NCI-H2081 treated with DMSO at 0.1 percent for 48 hours (cell line): ENCODE results near the gene SPAG17.

Source experiments
- DNase-seq: peaks from one replicate; lab custom pipeline; 2025; lab: John Stamatoyannopoulos, UW

SPAG17 gene

GRCh38 chr1:118185084-118185832 is at the start of gene SPAG17:
Gene SPAG17, minus strand, starts transcription at chr1:118185228. Its CDS starts 71 bp downstream, at chr1:118185157.
- DNase-seq, result no peak

- no peak for DNase-seq
These were observed 40.4 kb upstream of the SPAG17 start for GRCh38 chr1:118225471-118225870.

- DNase-seq, result no peak
These were observed 38.4 kb upstream of the SPAG17 start for GRCh38 chr1:118223426-118223825.

GRCh38 chr1:118219438-118219837 is 34.4 kb upstream of the SPAG17 start:
- DNase-seq, result no peak

- DNase-seq, result no peak
These were observed 32.3 kb upstream of the SPAG17 start for GRCh38 chr1:118217141-118217838.

DNA sequence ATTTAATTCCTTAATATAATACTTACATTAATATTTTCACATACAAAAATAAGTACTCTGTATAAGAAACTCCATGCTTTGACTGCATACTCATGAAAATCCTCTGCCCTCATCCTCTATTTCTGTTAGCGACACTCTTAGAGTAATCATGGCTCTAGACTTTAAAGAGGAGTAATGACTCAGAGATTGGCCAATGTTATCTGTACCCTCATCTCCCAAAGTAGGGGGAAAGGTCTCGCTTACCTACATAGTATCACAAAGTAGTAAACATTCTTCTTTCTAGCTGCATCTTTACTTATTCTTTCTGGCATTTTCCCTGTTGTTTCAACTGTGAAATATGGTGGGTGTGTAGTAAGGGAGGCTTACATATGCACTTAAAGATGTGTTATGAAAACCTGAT is 29.8 kb upstream of the SPAG17 start:
- no peak for DNase-seq

DNA sequence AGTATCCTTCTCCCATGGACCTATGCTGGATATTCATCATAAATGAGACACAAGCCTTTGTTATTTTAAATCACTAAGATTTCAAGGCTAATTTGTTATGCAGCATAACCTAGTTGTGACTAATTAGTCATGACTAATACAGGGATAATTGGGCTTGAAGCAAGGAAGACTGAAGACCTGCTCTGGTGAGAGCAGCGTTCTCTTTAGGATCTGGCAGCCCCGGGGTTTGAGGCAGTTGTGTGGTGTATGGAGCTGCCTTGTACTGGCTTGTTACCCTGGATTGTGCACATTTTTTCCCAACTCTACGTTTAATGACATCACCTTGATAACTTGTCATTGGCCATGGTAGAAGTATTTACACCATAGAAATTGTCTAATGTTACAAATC is 25.7 kb upstream of the SPAG17 start:
- DNase-seq, result no peak

DNA sequence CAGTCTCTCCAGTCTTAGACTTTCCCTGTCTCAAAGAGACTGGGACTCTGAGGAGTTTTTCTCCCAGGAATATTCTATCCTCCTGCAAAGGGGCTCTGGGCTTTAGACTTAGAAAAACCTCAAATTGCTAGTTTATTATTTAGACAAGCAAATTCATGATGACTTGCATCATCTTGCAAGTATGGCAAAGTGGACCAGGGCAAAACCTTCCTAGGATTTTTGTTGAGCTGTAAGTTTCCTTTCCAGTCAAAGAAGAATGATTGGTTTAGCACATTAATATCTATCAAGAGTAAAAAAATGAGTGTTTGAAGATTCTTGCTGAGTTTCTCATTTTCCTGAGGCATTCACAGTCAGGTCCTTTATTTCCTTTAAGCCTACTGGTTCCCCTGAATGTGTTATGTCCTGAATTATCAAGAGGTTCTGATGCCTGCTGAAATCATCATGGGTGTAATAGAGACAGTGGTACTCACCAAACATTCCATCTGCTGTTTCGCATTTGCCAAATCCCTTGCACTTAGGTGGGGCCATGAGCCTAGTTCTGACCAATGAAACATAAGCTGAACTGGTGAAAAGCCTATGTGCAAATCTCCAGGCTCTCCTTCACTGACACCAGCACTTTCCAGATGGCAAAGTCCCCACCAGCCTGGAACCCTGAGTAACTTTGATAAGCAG is 25.2 kb upstream of the SPAG17 start:
- no peak for DNase-seq

DNA sequence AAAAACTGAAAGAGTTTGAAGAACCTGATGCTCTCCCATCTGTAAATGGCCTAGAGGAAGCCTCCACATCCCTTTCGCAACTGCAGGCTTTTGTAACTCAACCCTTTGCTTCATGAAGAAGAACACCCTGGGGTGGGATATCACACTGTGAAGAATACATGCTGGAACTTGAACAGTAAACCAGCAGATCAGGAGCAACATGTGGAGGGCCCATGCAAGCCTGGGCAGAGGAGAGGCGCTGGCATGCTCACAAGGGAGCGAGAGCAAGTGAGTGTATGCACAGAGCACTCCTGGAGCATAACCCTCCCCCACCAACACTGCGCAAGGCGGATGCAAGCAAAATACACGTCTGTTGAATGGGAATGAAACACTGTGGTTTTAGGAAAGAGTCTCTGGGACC is 24.6 kb upstream of the SPAG17 start:
- DNase-seq, result no peak

GRCh38 chr1:118206966-118207365 is 21.9 kb upstream of the SPAG17 start:
- no peak for DNase-seq

- DNase-seq, result no peak
These were observed 19.6 kb upstream of the SPAG17 start for GRCh38 chr1:118204648-118205047.

DNA sequence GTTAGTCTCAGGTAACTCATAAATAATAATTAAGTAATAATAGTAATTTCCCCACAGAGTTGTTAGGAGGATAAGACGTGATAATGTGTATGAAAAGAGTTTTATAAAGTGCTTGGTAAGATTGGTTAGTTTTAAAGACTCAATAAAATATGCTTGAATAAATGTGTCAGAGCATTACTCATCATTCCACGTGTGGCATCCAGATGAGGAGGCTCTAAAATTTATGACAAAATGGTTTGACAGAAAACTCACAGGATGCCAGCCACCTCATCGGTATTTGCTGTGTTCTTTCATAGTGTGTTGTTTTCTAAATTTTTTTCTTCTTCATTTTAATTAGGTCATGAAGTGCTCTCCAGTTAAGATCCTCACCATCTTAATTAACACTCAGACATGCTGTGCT is 19.1 kb upstream of the SPAG17 start:
- DNase-seq, result no peak

DNA sequence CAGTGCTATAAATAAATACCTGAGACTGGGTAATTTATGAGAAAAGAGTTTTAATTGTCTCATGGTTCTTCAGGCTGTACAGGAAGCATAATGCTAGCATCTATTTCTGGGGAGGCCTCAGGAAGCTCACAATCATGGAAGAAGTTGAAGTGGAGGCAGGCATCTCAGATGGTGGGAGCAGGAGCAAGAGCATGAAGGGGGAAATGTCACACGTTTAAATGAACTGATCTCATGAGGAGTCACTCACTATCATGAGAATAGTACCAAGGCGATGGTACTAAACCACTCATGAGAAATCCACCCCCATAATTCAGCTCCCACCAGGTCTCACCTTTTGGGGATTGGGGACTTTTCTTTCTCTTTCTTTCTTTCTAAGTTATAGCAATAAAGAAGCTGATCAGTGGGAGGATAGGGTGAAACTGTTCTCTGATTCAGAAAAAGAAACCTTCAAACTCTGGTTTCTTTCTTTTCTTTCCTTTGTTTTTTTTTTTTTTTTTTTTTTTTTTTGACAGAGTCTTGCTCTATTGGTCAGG is 17.1 kb upstream of the SPAG17 start:
- no peak for DNase-seq

- no peak for DNase-seq
These were observed 16.5 kb upstream of the SPAG17 start for GRCh38 chr1:118201524-118201923.

GRCh38 chr1:118200836-118201235 is 15.8 kb upstream of the SPAG17 start:
- no peak for DNase-seq

GRCh38 chr1:118190561-118190960 is 5.5 kb upstream of the SPAG17 start:
- DNase-seq, result no peak

DNA sequence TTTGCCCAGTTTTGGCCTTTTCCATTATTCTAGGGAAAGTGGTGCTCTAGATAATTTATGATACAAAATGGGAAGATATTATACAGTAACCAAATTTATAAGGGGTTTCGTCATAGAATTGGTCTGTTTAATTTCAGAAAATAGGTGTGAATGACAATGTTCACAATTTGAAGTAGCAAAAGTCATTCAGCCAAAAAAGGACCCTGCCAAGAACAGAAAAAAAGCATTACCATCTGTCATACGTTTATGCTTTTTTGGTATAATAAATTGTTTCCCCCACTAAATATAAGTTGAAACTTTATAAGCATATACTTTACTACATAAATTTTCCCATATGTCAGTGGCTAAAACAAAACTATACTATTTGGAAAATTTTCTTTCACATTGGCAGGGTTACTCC is 4.5 kb upstream of the SPAG17 start:
- no peak for DNase-seq

- DNase-seq, result no peak
These were observed 3.4 kb upstream of the SPAG17 start for GRCh38 chr1:118188411-118188810.

DNA sequence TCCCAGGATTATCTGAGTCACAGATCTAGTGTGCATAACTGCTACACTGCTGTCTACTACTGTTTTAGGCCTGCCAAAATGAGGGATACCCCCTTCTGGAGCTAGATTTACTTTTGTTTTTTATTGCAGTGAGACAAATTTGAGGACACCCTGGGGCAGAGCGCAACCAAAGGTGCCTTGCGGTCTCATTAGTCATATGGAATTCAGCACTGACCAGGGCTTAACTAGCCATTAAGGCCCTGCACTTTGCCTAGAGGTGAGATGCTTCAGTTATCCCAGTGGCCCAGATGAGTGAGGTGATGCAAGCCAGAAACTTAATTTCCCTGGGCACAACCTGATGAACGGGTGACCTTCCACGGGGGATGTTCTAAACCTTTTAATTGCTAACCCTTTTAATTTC is 998 bp upstream of the SPAG17 start:
- no peak for DNase-seq

DNA sequence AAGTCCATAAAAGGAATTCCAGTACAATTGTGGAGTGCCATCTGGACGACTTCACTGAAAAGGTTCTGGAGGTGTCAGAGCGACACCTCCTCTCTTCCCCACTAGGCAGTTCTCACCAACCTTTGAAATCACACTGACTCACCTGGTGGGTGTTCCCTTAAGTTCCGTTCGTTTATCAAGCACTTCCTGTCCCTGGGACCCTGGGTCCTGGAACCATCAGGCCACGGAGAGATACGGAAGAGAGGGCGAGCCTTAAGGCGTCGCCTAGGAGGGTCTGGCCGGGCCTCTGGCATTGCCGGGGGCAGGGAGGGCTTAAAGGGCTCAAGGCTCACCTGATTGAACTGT is 317 bp downstream of the SPAG17 start:
- DNase-seq, result no peak

GRCh38 chr1:118183586-118183985 is 1.4 kb downstream of the SPAG17 start:
- DNase-seq, result no peak

GRCh38 chr1:118177998-118178397 is 7.0 kb downstream of the SPAG17 start:
- no peak for DNase-seq

DNA sequence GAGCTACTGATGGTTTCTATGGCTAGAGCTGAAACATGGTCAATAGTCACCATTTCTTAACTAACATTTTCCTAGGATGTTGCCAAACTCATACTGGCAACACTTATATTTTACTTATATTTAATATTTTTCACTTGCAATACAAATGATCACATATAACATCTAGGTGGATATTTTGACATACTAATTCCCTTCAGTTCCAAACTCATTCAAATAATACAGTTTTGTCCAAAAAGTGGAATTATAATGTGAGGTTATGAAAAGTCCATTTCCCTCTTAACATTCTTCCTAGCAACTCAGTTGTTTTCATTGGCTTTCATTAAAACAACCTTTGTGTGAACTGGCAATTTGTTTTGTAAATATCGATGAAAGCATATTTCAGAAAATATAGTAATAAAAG is 16.0 kb downstream of the SPAG17 start:
- DNase-seq, result no peak
